Trophoblast cell (in vitro differentiated cells and primary cell): Measurements from ENCODE around the gene RAP1GDS1.

Source experiments
- DNase-seq, 2 donors: peaks; one replicate each; pipeline ENCODE4 v3.0.0-alpha.2; 2016
- H2AFZ ChIP-seq: 2 replicates; pipeline ENCODE4 v1.6.1; 2013; ENCODE audit warnings: low read length, moderate library complexity, mild to moderate bottlenecking; ENCODE audit not compliant: insufficient read depth, poor library complexity
- H2AK5ac ChIP-seq: 2 replicates; pipeline ENCODE4 v1.6.1; 2013; ENCODE audit warnings: mild to moderate bottlenecking, low read length
- H2BK120ac ChIP-seq: 2 replicates; pipeline ENCODE4 v1.6.1; 2013; ENCODE audit warnings: low read length, mild to moderate bottlenecking, moderate library complexity; ENCODE audit not compliant: insufficient read depth, poor library complexity
- H2BK12ac ChIP-seq: 2 replicates; pipeline ENCODE4 v1.6.1; 2013; ENCODE audit warnings: mild to moderate bottlenecking, low read length, moderate library complexity
- H2BK5ac ChIP-seq: 2 replicates; pipeline ENCODE4 v1.6.1; 2013; ENCODE audit warnings: low read length, low read depth, moderate library complexity, mild to moderate bottlenecking; ENCODE audit not compliant: poor library complexity
- H3K14ac ChIP-seq: 2 replicates; pipeline ENCODE4 v1.6.1; 2013; ENCODE audit warnings: mild to moderate bottlenecking, low read length
- H3K18ac ChIP-seq: 2 replicates; pipeline ENCODE4 v1.6.1; 2013; ENCODE audit warnings: mild to moderate bottlenecking, low read length
- H3K23ac ChIP-seq: 2 replicates; pipeline ENCODE4 v1.6.1; 2013; ENCODE audit warnings: low read length
- H3K27ac ChIP-seq: 2 replicates; pipeline ENCODE4 v1.5.1; 2013; ENCODE audit warnings: low read depth, mild to moderate bottlenecking, inconsistent platforms, low read length, moderate library complexity
- H3K27me3 ChIP-seq: 2 replicates; pipeline ENCODE4 v1.6.1; 2013; ENCODE audit warnings: inconsistent platforms, mild to moderate bottlenecking, low read length, moderate library complexity; ENCODE audit not compliant: insufficient read depth
- H3K36me3 ChIP-seq, 2 experiments: 1 replicate in 1 of 2; 2 replicates in 1 of 2; pipeline ENCODE4 v1.6.1; 2013; ENCODE audit warnings: low read length in 2 of 2, mild to moderate bottlenecking in 2 of 2, moderate library complexity in 1 of 2; ENCODE audit not compliant: insufficient read depth in 2 of 2, control insufficient read depth in 1 of 2
- H3K4ac ChIP-seq: 2 replicates; pipeline ENCODE4 v1.6.1; 2013; ENCODE audit warnings: low read depth, mild to moderate bottlenecking, low read length, moderate library complexity
- H3K4me1 ChIP-seq, 2 experiments: 1 replicate in 1 of 2; 2 replicates in 1 of 2; pipeline ENCODE4 v1.6.1; 2013; ENCODE audit warnings: low read length in 2 of 2, mild to moderate bottlenecking in 2 of 2, moderate library complexity in 1 of 2; ENCODE audit not compliant: insufficient read depth in 2 of 2, control insufficient read depth in 1 of 2
- H3K4me2 ChIP-seq: 2 replicates; pipeline ENCODE4 v1.6.1; 2013; ENCODE audit warnings: inconsistent platforms, mild to moderate bottlenecking, low read length, moderate library complexity
- H3K4me3 ChIP-seq: 2 replicates; pipeline ENCODE4 v1.5.1; 2013; ENCODE audit warnings: mild to moderate bottlenecking, low read depth, low read length, inconsistent platforms
- H3K79me1 ChIP-seq: one replicate; pipeline ENCODE4 v1.6.1; 2013; ENCODE audit warnings: low read length
- H3K79me2 ChIP-seq: 2 replicates; pipeline ENCODE4 v1.6.1; 2013; ENCODE audit warnings: low read length, mild to moderate bottlenecking; ENCODE audit not compliant: control insufficient read depth, insufficient read depth, poor library complexity
- H3K9ac ChIP-seq: 2 replicates; pipeline ENCODE4 v1.6.1; 2013; ENCODE audit warnings: mild to moderate bottlenecking, low read length
- H3K9me3 ChIP-seq: 2 replicates; pipeline ENCODE4 v1.6.1; 2013; ENCODE audit warnings: low read depth, mild to moderate bottlenecking, control low read depth, inconsistent platforms, low read length; ENCODE audit not compliant: insufficient read depth
- H4K12ac ChIP-seq: 2 replicates; pipeline ENCODE4 v1.6.1; 2013; ENCODE audit warnings: low read depth, mild to moderate bottlenecking, low read length, moderate library complexity
- H4K8ac ChIP-seq: 2 replicates; pipeline ENCODE4 v1.6.1; 2013; ENCODE audit warnings: low read depth, mild to moderate bottlenecking, low read length, moderate library complexity
- H4K91ac ChIP-seq: one replicate; pipeline ENCODE4 v1.6.1; 2013; ENCODE audit warnings: low read depth, mild to moderate bottlenecking, low read length, moderate library complexity
- WGBS: extraction: QIAGEN DNeasy Blood & Tissue Kit; methylation state at CpG from one replicate; pipeline ENCODE4 v1.1.7; 2013; ENCODE audit warnings: missing lambda C conversion rate; ENCODE audit not compliant: insufficient read length, insufficient coverage; ENCODE audit errors: extremely low coverage; 5-methylcytosine and 5-hydroxymethylcytosine counted together

The RAP1GDS1 gene

GRCh38 chr4:98260047-98260578 lies 1.1 kb upstream of the RAP1GDS1 start:
- peaks cover 15% of the 10 kb centered on the region for H3K79me2 ChIP-seq
- peak overlapping the region; percentile 43 for H3K18ac ChIP-seq
- peak overlapping the region; percentile 88 for H3K27ac ChIP-seq
- H3K4me3 ChIP-seq, result peak overlapping the region; percentile 80
- no peak overlapping the region for H3K4ac ChIP-seq
- WGBS, result no CpG with 5 or more reads among the region's 24 CpGs
- no peak for DNase-seq
- peak overlapping the region; percentile 81 for H4K8ac ChIP-seq
- H2BK12ac ChIP-seq, result no peak overlapping the region
- H2AK5ac ChIP-seq, result no peak overlapping the region
- peak overlapping the region; percentile 62 for H3K4me2 ChIP-seq
- no peaks in the 10 kb centered on the region for H3K9me3 ChIP-seq
- peak overlapping the region; percentile 92 for H3K9ac ChIP-seq
- peaks cover 0 to 2% of the 10 kb centered on the region in 2 experiments for H3K4me1 ChIP-seq
- peak overlapping the region; percentile 71 for H4K12ac ChIP-seq
- peak overlapping the region; percentile 64 for H2AFZ ChIP-seq
- no peaks in the 10 kb centered on the region for H3K27me3 ChIP-seq
- peak overlapping the region; percentile 69 for H2BK120ac ChIP-seq
- H3K36me3 ChIP-seq, result no peaks in the 10 kb centered on the region
- no peak overlapping the region for H3K23ac ChIP-seq
- H3K14ac ChIP-seq, result peak overlapping the region; percentile 87
- H2BK5ac ChIP-seq, result peak overlapping the region; percentile 87
- H4K91ac ChIP-seq, result peak overlapping the region; percentile 87
- peaks cover 12% of the 10 kb centered on the region for H3K79me1 ChIP-seq

GRCh38 chr4:98261405-98262291 lies 464 bp downstream of the RAP1GDS1 start:
- peak overlapping the region; percentile 60 for H3K27ac ChIP-seq
- peak overlapping the region; percentile 74 for H4K12ac ChIP-seq

GRCh38 chr4:98262431-98262830 lies 1.2 kb downstream of the RAP1GDS1 start:
- Histone ChIP-seq H2BK12ac (no peak overlapping the region), H3K4me2 (peak overlapping the region; percentile 48), H3K9ac (no peak overlapping the region), H3K14ac (no peak overlapping the region), H3K4me1 (peaks cover 0 to 2% of the 10 kb centered on the region in 2 experiments), H3K79me2 (peaks cover 15% of the 10 kb centered on the region), H4K12ac (no peak overlapping the region), H3K4me3 (no peak overlapping the region), H3K27ac (no peak overlapping the region), H3K79me1 (peaks cover 12% of the 10 kb centered on the region), H2BK120ac (no peak overlapping the region), H3K36me3 (no peaks in the 10 kb centered on the region), H3K27me3 (no peaks in the 10 kb centered on the region), H3K18ac (no peak overlapping the region), H3K23ac (no peak overlapping the region), H2BK5ac (no peak overlapping the region), H2AK5ac (no peak overlapping the region), H3K4ac (peak overlapping the region; percentile 53), H3K9me3 (no peaks in the 10 kb centered on the region), H4K8ac (no peak overlapping the region), H2AFZ (no peak overlapping the region), H4K91ac (no peak overlapping the region)
- DNase-seq, result peak in 1 of 2 donors; percentile 25
- no CpG with 5 or more reads among the region's 5 CpGs for WGBS

More at GRCh38 chr4:98261405-98262291, 464 bp downstream of the RAP1GDS1 start:
- H4K91ac ChIP-seq, result peak overlapping the region; percentile 59
- H3K36me3 ChIP-seq, result no peaks in the 10 kb centered on the region
- no peaks in the 10 kb centered on the region for H3K9me3 ChIP-seq
- H3K79me1 ChIP-seq, result peaks cover 12% of the 10 kb centered on the region
- H3K4me1 ChIP-seq, result peaks cover 0 to 2% of the 10 kb centered on the region in 2 experiments
- H4K8ac ChIP-seq, result peak overlapping the region; percentile 83
- peak overlapping the region; percentile 32 for H3K9ac ChIP-seq
- WGBS, result no CpG with 5 or more reads among the region's 78 CpGs
- DNase-seq, result peak; percentile 77 to 79
- H2BK12ac ChIP-seq, result no peak overlapping the region
- H3K4me2 ChIP-seq, result peak overlapping the region; percentile 68
- no peaks in the 10 kb centered on the region for H3K27me3 ChIP-seq
- H3K4ac ChIP-seq, result peak overlapping the region; percentile 15
- H2BK5ac ChIP-seq, result peak overlapping the region; percentile 64
- peak overlapping the region; percentile 90 for H3K14ac ChIP-seq
- peak overlapping the region; percentile 67 for H2AFZ ChIP-seq
- H2AK5ac ChIP-seq, result no peak overlapping the region
- peak overlapping the region; percentile 78 for H3K4me3 ChIP-seq
- H3K18ac ChIP-seq, result peak overlapping the region; percentile 51
- H3K23ac ChIP-seq, result no peak overlapping the region
- peak overlapping the region; percentile 61 for H2BK120ac ChIP-seq
- H3K79me2 ChIP-seq, result peaks cover 15% of the 10 kb centered on the region

DNA sequence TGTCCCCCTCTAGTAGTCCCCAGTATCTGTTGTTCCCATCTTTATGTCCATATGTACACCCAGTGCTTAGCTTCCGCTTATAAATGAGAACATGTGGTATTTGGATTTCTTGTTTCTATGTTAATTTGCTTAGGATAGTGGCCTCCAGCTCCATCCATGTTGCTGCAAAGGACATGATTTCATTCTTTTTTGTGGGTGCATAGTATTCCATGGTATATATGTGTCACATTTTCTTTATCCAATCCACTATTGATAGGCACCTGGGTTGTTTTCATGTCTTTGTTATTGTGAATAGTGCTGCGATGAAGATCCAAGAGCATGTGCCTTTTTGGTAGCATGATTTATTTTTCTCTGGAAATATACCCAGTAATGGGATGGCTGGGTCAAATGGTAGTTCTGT lies 6.3 kb downstream of the RAP1GDS1 start:
- H3K79me2 ChIP-seq, result peaks cover 1% of the 10 kb centered on the region
- no peak overlapping the region for H2AFZ ChIP-seq
- H3K9me3 ChIP-seq, result no peaks in the 10 kb centered on the region
- H4K8ac ChIP-seq, result no peak overlapping the region
- H2BK12ac ChIP-seq, result no peak overlapping the region
- no peak overlapping the region for H3K27ac ChIP-seq
- H3K9ac ChIP-seq, result no peak overlapping the region
- DNase-seq, result no peak
- H3K4ac ChIP-seq, result no peak overlapping the region
- H3K4me1 ChIP-seq, result no peaks in the 10 kb centered on the region
- H2BK5ac ChIP-seq, result no peak overlapping the region
- no peak overlapping the region for H3K14ac ChIP-seq
- no peak overlapping the region for H3K23ac ChIP-seq
- H3K27me3 ChIP-seq, result no peaks in the 10 kb centered on the region
- H3K4me2 ChIP-seq, result no peak overlapping the region
- no peaks in the 10 kb centered on the region for H3K79me1 ChIP-seq
- no peaks in the 10 kb centered on the region for H3K36me3 ChIP-seq
- no peak overlapping the region for H3K18ac ChIP-seq
- no peak overlapping the region for H4K91ac ChIP-seq
- H2BK120ac ChIP-seq, result no peak overlapping the region
- no peak overlapping the region for H3K4me3 ChIP-seq
- H4K12ac ChIP-seq, result no peak overlapping the region
- no peak overlapping the region for H2AK5ac ChIP-seq
- no CpG with 5 or more reads among the region's 2 CpGs for WGBS
